NT2/D1 (cell line): Measurements from ENCODE around the gene FGF6.

Source experiments
- DNase-seq: peaks from one replicate; pipeline ENCODE4 v3.0.0-alpha.2; 2011; ENCODE audit warnings: low read depth, low spot score
- H3K27me3 ChIP-seq: 2 replicates; pipeline ENCODE4 v1.6.0; 2011; ENCODE audit warnings: mild to moderate bottlenecking; ENCODE audit not compliant: insufficient read length, insufficient read depth
- H3K36me3 ChIP-seq: 2 replicates; pipeline ENCODE4 v1.6.1; 2011; ENCODE audit warnings: mild to moderate bottlenecking, low read length, mixed read lengths; ENCODE audit not compliant: insufficient read depth, insufficient read length
- H3K4me1 ChIP-seq: 2 replicates; pipeline ENCODE4 v1.5.1; 2011; ENCODE audit not compliant: insufficient read depth, insufficient read length
- H3K4me3 ChIP-seq: 2 replicates; pipeline ENCODE4 v1.5.1; 2011; ENCODE audit warnings: low read depth; ENCODE audit not compliant: insufficient read length
- H3K9ac ChIP-seq: 2 replicates; pipeline ENCODE4 v1.6.0; 2011; ENCODE audit warnings: low read depth; ENCODE audit not compliant: insufficient read length
- H3K9me3 ChIP-seq: 2 replicates; pipeline ENCODE4 v1.5.1; 2011; ENCODE audit warnings: mild to moderate bottlenecking, low read length; ENCODE audit not compliant: insufficient read depth
- SUZ12 ChIP-seq: IDR thresholded peaks from 2 replicates; pipeline ENCODE4 v1.6.1; 2011; ENCODE audit not compliant: insufficient read length, insufficient read depth; ENCODE audit errors: extremely low read depth
- YY1 ChIP-seq: IDR thresholded peaks from 2 replicates; pipeline ENCODE4 v1.6.1; 2011; ENCODE audit not compliant: insufficient read length, insufficient read depth
- ZNF274 ChIP-seq: IDR thresholded peaks from 2 replicates; pipeline ENCODE4 v1.6.1; 2011; ENCODE audit warnings: mild to moderate bottlenecking, low read depth, low read length

FGF6 gene

GRCh38 chr12:4395818-4396217, 49.8 kb downstream of the FGF6 start:
- no peaks in the 10 kb centered on the region for H3K9me3 ChIP-seq
- TF ChIP-seq YY1 (no peak), SUZ12 (no peak), ZNF274 (no peak)
- no peaks in the 10 kb centered on the region for H3K36me3 ChIP-seq
- no peak for DNase-seq
- H3K9ac ChIP-seq, result no peak overlapping the region
- H3K4me1 ChIP-seq, result no peaks in the 10 kb centered on the region
- no peak overlapping the region for H3K4me3 ChIP-seq
- no peaks in the 10 kb centered on the region for H3K27me3 ChIP-seq

- Histone ChIP-seq H3K36me3 (no peaks in the 10 kb centered on the region), H3K9me3 (no peaks in the 10 kb centered on the region), H3K4me3 (no peak overlapping the region), H3K4me1 (no peaks in the 10 kb centered on the region), H3K9ac (no peak overlapping the region), H3K27me3 (no peaks in the 10 kb centered on the region)
- no peak for DNase-seq
- no peak for TF ChIP-seq SUZ12
- no peak for TF ChIP-seq ZNF274
- TF ChIP-seq YY1, result no peak
Observed at GRCh38 chr12:4393211-4393610, 52.4 kb downstream of the FGF6 start.

- Histone ChIP-seq H3K4me3 (no peak overlapping the region), H3K27me3 (no peaks in the 10 kb centered on the region), H3K4me1 (no peaks in the 10 kb centered on the region), H3K36me3 (no peaks in the 10 kb centered on the region), H3K9me3 (no peaks in the 10 kb centered on the region), H3K9ac (no peak overlapping the region)
- DNase-seq, result no peak
- TF ChIP-seq ZNF274 (no peak), YY1 (no peak), SUZ12 (no peak)
Observed at GRCh38 chr12:4392223-4392742, 53.3 kb downstream of the FGF6 start.

GRCh38 chr12:4388662-4389061, 57.0 kb downstream of the FGF6 start:
- no peaks in the 10 kb centered on the region for H3K9me3 ChIP-seq
- H3K4me3 ChIP-seq, result no peak overlapping the region
- no peak overlapping the region for H3K9ac ChIP-seq
- H3K27me3 ChIP-seq, result no peaks in the 10 kb centered on the region
- H3K4me1 ChIP-seq, result no peaks in the 10 kb centered on the region
- TF ChIP-seq SUZ12 (no peak), YY1 (no peak), ZNF274 (no peak)
- no peaks in the 10 kb centered on the region for H3K36me3 ChIP-seq
- DNase-seq, result no peak

- H3K27me3 ChIP-seq, result no peaks in the 10 kb centered on the region
- DNase-seq, result no peak
- H3K9me3 ChIP-seq, result no peaks in the 10 kb centered on the region
Observed at GRCh38 chr12:4388032-4388431, 57.6 kb downstream of the FGF6 start.

GRCh38 chr12:4387607-4388006, 58.0 kb downstream of the FGF6 start:
- no peak overlapping the region for H3K4me3 ChIP-seq
- no peaks in the 10 kb centered on the region for H3K4me1 ChIP-seq
- no peak for TF ChIP-seq YY1
- TF ChIP-seq SUZ12, result no peak
- TF ChIP-seq ZNF274, result no peak
- no peaks in the 10 kb centered on the region for H3K27me3 ChIP-seq
- H3K9ac ChIP-seq, result no peak overlapping the region
- no peaks in the 10 kb centered on the region for H3K9me3 ChIP-seq
- no peaks in the 10 kb centered on the region for H3K36me3 ChIP-seq
- no peak for DNase-seq

More at GRCh38 chr12:4388032-4388431, 57.6 kb downstream of the FGF6 start:
- H3K4me3 ChIP-seq, result no peak overlapping the region
- H3K9ac ChIP-seq, result no peak overlapping the region
- no peaks in the 10 kb centered on the region for H3K4me1 ChIP-seq
- TF ChIP-seq YY1 (no peak), ZNF274 (no peak)
- H3K36me3 ChIP-seq, result no peaks in the 10 kb centered on the region

GRCh38 chr12:4386801-4387200, 58.8 kb downstream of the FGF6 start:
- Histone ChIP-seq H3K36me3 (no peaks in the 10 kb centered on the region), H3K4me1 (no peaks in the 10 kb centered on the region), H3K9me3 (no peaks in the 10 kb centered on the region), H3K9ac (no peak overlapping the region), H3K27me3 (no peaks in the 10 kb centered on the region), H3K4me3 (no peak overlapping the region)
- no peak for DNase-seq
- TF ChIP-seq YY1 (no peak), ZNF274 (no peak), SUZ12 (no peak)
